CD14-positive monocyte (primary cell): Measurements from ENCODE around the gene MPLKIP. TPM values are rescaled to one million over a fixed set of nuclear protein-coding genes. Genes with fewer than 3 reads are reported as not detected.
"Not testable (repeated sequence)": the region's sequence is repeated elsewhere in the genome, so short reads cannot be mapped to it uniquely, and the experiment has no call there.

Source experiments
- DNase-seq, 3 donors: peaks; one replicate each; pipeline ENCODE4 v3.0.0-alpha.2; 2011 to 2022
- H2AFZ ChIP-seq: 2 replicates; pipeline ENCODE4 v1.6.0; 2012; ENCODE audit warnings: mild to moderate bottlenecking, low read depth, low read length, inconsistent platforms; ENCODE audit not compliant: insufficient read depth, poor library complexity, severe bottlenecking
- H3K27ac ChIP-seq, 2 donors: 1 replicate in 1 of 2; 2 replicates in 1 of 2; pipeline ENCODE4 v1.5.1; 2012 to 2013; ENCODE audit warnings: low read length in 2 of 2, control low read depth in 1 of 2, inconsistent platforms in 1 of 2, low read depth in 1 of 2, mild to moderate bottlenecking in 1 of 2
- H3K27me3 ChIP-seq, 2 donors: one replicate each; pipeline versions ENCODE4 v1.6.0 to v1.6.1; 2011 to 2013; ENCODE audit warnings: low read length in 2 of 2; ENCODE audit not compliant: control insufficient read depth in 2 of 2, insufficient read depth in 2 of 2
- H3K36me3 ChIP-seq, 2 donors: replicated peaks in 1 of 2; 1 replicate in 1 of 2; 2 replicates in 1 of 2; pipeline versions ENCODE4 v1.5.1 to v1.6.1; 2012 to 2013; ENCODE audit warnings: low read length in 2 of 2, control low read depth in 1 of 2, inconsistent platforms in 1 of 2, mild to moderate bottlenecking in 1 of 2; ENCODE audit not compliant: insufficient read depth in 2 of 2, control insufficient read depth in 1 of 2
- H3K4me1 ChIP-seq, 2 donors: 1 replicate in 1 of 2; 2 replicates in 1 of 2; pipeline versions ENCODE4 v1.5.1 to v1.6.1; 2012 to 2013; ENCODE audit warnings: low read length in 2 of 2, control low read depth in 1 of 2, inconsistent platforms in 1 of 2, mild to moderate bottlenecking in 1 of 2, moderate library complexity in 1 of 2; ENCODE audit not compliant: insufficient read depth in 2 of 2, control insufficient read depth in 1 of 2
- H3K4me2 ChIP-seq: replicated peaks from 2 replicates; pipeline ENCODE3; 2012; ENCODE audit warnings: low read length, moderate library complexity, mild to moderate bottlenecking; ENCODE audit not compliant: poor library complexity, severe bottlenecking; ENCODE audit errors: extremely low read depth
- H3K4me3 ChIP-seq, 3 experiments: fragments of 200-600 bp in 1 of 3; sonication (generic) in 1 of 3; replicated peaks in 1 of 3; 1 replicate in 2 of 3; 2 replicates in 1 of 3; pipeline ENCODE4 v1.5.1; 2011 to 2013; ENCODE audit warnings: low read length in 3 of 3, mild to moderate bottlenecking in 3 of 3, control low read depth in 2 of 3, low read depth in 2 of 3, inconsistent platforms in 1 of 3, moderate library complexity in 1 of 3
- H3K79me2 ChIP-seq: 2 replicates; pipeline ENCODE4 v1.6.0; 2012; ENCODE audit warnings: mild to moderate bottlenecking, control low read depth, inconsistent platforms, low read length, moderate library complexity; ENCODE audit not compliant: insufficient read depth
- H3K9ac ChIP-seq: 2 replicates; pipeline ENCODE4 v1.6.0; 2017; ENCODE audit warnings: low read length, mild to moderate bottlenecking; ENCODE audit not compliant: insufficient read depth, poor library complexity, severe bottlenecking
- H3K9me3 ChIP-seq, 2 donors: replicated peaks in 1 of 2; 1 replicate in 1 of 2; 2 replicates in 1 of 2; pipeline versions ENCODE4 v1.5.1 to v1.6.1; 2012 to 2013; ENCODE audit warnings: low read length in 2 of 2, control low read depth in 1 of 2; ENCODE audit not compliant: control insufficient read depth in 1 of 2, insufficient read depth in 1 of 2
- H4K20me1 ChIP-seq: 2 replicates; pipeline ENCODE4 v1.6.0; 2012; ENCODE audit warnings: mild to moderate bottlenecking, low read length, control low read depth, moderate library complexity; ENCODE audit not compliant: insufficient read depth
- H3K27ac Mint-ChIP-seq, 7 donors: one replicate each; pipeline ENCODE4 v1.8.0; 2020; ENCODE audit warnings: mild to moderate bottlenecking in 7 of 7, mixed read lengths in 7 of 7, moderate library complexity in 6 of 7, inconsistent platforms in 2 of 7
- H3K27me3 Mint-ChIP-seq, 3 donors: one replicate each; pipeline ENCODE4 v1.8.0; 2021 to 2022; ENCODE audit warnings: low read depth in 3 of 3, mild to moderate bottlenecking in 3 of 3, mixed read lengths in 3 of 3, moderate library complexity in 3 of 3, inconsistent platforms in 1 of 3
- H3K36me3 Mint-ChIP-seq, 2 donors: one replicate each; pipeline ENCODE4 v1.8.0; 2020; ENCODE audit warnings: mixed read lengths in 2 of 2, inconsistent platforms in 1 of 2, mild to moderate bottlenecking in 1 of 2
- H3K4me1 Mint-ChIP-seq: one replicate; pipeline ENCODE4 v1.8.0; 2020; ENCODE audit warnings: mild to moderate bottlenecking, mixed read lengths
- H3K4me3 Mint-ChIP-seq, 2 donors: one replicate each; pipeline ENCODE4 v1.8.0; 2020; ENCODE audit warnings: mild to moderate bottlenecking in 2 of 2, mixed read lengths in 2 of 2, moderate library complexity in 1 of 2
- H3K9me3 Mint-ChIP-seq, 7 donors: one replicate each; pipeline ENCODE4 v1.8.0; 2020 to 2022; ENCODE audit warnings: mixed read lengths in 7 of 7, mild to moderate bottlenecking in 6 of 7, moderate library complexity in 6 of 7, inconsistent platforms in 2 of 7
- CTCF ChIP-seq: fragments of 200-600 bp; IDR thresholded peaks from one replicate; pipeline ENCODE4 v1.8.0; 2022; ENCODE audit warnings: antibody characterized with exemption, mild to moderate bottlenecking
- WGBS: methylation state at CpG from one replicate; pipeline ENCODE4 v1.1.5; 2013; ENCODE audit warnings: missing lambda C conversion rate; ENCODE audit not compliant: insufficient coverage; 5-methylcytosine and 5-hydroxymethylcytosine counted together
- intact Hi-C, 2 donors: fragments of 100-400 bp; cut with micrococcal nuclease; formaldehyde crosslinking; loops; one replicate each; pipeline versions ENCODE4 v1.15.0 to v1.15.1; 2023
- polyA plus RNA-seq, 3 donors: library from polyadenylated mRNA; depleted of rRNA in 1 of 3; unstranded in 2 of 3; stranded (reverse) in 1 of 3; fragments of 300-500 nt in 2 of 3; fragments of >200 nt in 1 of 3; fragmentation: Illumina TruSeq in 2 of 3; gene quantifications; 1 replicate in 2 of 3; 2 replicates in 1 of 3; pipeline ENCODE4 v1.2.3, GENCODE V29; 2012 to 2021

Gene MPLKIP
- polyA plus RNA-seq, 3 donors: 17.4 to 71.8 (median 64.0) TPM

- Mint-ChIP-seq H3K9me3 (peaks cover 0 to 19% (median 9%) of the 10 kb centered on the region in 7 donors), H3K27me3 (peaks cover 16 to 29% (median 25%) of the 10 kb centered on the region in 3 donors)
- H3K4me1 ChIP-seq, H3K36me3 ChIP-seq, H3K9ac ChIP-seq, H3K4me1 Mint-ChIP-seq, H3K27ac Mint-ChIP-seq, H3K79me2 ChIP-seq, H3K4me2 ChIP-seq, DNase-seq, H3K4me3 Mint-ChIP-seq, H3K36me3 Mint-ChIP-seq, H3K27ac ChIP-seq, H3K9me3 ChIP-seq, H2AFZ ChIP-seq, H3K4me3 ChIP-seq, H4K20me1 ChIP-seq: not testable (repeated sequence)
- intact Hi-C loops: loop anchor here (10.0 kb wide), 1 partner anchor 185 kb away; the partner anchor contains the start of gene CDK13 (in 2 of the 2)
- WGBS: no CpG with 5 or more reads among the region's 13 CpGs
- peaks cover 3 to 19% of the 10 kb centered on the region in 2 donors for H3K27me3 ChIP-seq
Observed at GRCh38 chr7:40139891-40140290, 5.5 kb upstream of the MPLKIP start.

- Histone ChIP-seq H3K4me1 (peaks cover 5 to 7% of the 10 kb centered on the region in 2 donors), H3K79me2 (peaks cover 5% of the 10 kb centered on the region), H4K20me1 (no peaks in the 10 kb centered on the region), H3K27me3 (peaks cover 3 to 19% of the 10 kb centered on the region in 2 donors), H3K27ac (no peak overlapping the region), H3K4me3 (no peak overlapping the region), H2AFZ (no peak overlapping the region), H3K9ac (no peak overlapping the region), H3K4me2 (no peak overlapping the region), H3K9me3 (peaks cover 0 to 2% of the 10 kb centered on the region in 2 donors), H3K36me3 (no peaks in the 10 kb centered on the region)
- no peak overlapping the region for H3K4me3 Mint-ChIP-seq
- H3K27ac Mint-ChIP-seq: peak overlapping the region in 1 of 7 donors; percentile 20
- TF ChIP-seq CTCF: no peak
- 90% methylated on average over 2 of the region's 5 CpGs for WGBS
- peaks cover 6% of the 10 kb centered on the region for H3K4me1 Mint-ChIP-seq
- intact Hi-C loops: loop anchor here (10.0 kb wide), 1 partner anchor 184 kb away; the partner anchor contains the start of gene CDK13 (in 2 of the 2)
- peaks cover 0 to 16% (median 9%) of the 10 kb centered on the region in 7 donors for H3K9me3 Mint-ChIP-seq
- peaks cover 16 to 28% (median 25%) of the 10 kb centered on the region in 3 donors for H3K27me3 Mint-ChIP-seq
- DNase-seq: no peak
- H3K36me3 Mint-ChIP-seq: no peaks in the 10 kb centered on the region
Observed at GRCh38 chr7:40138973-40139372, 4.6 kb upstream of the MPLKIP start.
